Measurements from ENCODE around the gene HIVEP1.

Gene HIVEP1

GRCh38 chr6:11994875-11995461 lies 17.1 kb upstream of the HIVEP1 start:
- no peak for DNase-seq

- DNase-seq, result no peak
Measured at GRCh38 chr6:11996751-11997150, 15.4 kb upstream of the HIVEP1 start.

GRCh38 chr6:11999246-11999645 lies 12.9 kb upstream of the HIVEP1 start:
- no peak for DNase-seq

GRCh38 chr6:12000174-12000573 lies 11.9 kb upstream of the HIVEP1 start:
- no peak for DNase-seq

- DNase-seq, result no peak
Measured at GRCh38 chr6:12001004-12001705, 11.0 kb upstream of the HIVEP1 start.

- no peak for DNase-seq
Measured at GRCh38 chr6:12001706-12002435, 10.2 kb upstream of the HIVEP1 start.

GRCh38 chr6:12007473-12007872 lies 4.6 kb upstream of the HIVEP1 start:
- no peak for DNase-seq

GRCh38 chr6:12007887-12008286 lies 4.2 kb upstream of the HIVEP1 start:
- DNase-seq, result no peak

GRCh38 chr6:12008366-12009179 lies 3.5 kb upstream of the HIVEP1 start:
- peak; percentile 39 for DNase-seq

GRCh38 chr6:12009180-12009685 lies 2.9 kb upstream of the HIVEP1 start:
- DNase-seq, result no peak

GRCh38 chr6:12009876-12010634 lies 2.1 kb upstream of the HIVEP1 start:
- DNase-seq, result no peak

GRCh38 chr6:12010635-12011275 lies 1.4 kb upstream of the HIVEP1 start:
- DNase-seq, result peak; percentile 46

- peak; percentile 88 for DNase-seq
Measured at GRCh38 chr6:12011276-12012037, 655 bp upstream of the HIVEP1 start.

GRCh38 chr6:12012558-12013306 lies 620 bp downstream of the HIVEP1 start:
- DNase-seq, result peak; percentile 2

GRCh38 chr6:12013307-12013719 lies 1.2 kb downstream of the HIVEP1 start:
- DNase-seq, result no peak

GRCh38 chr6:12014027-12014872 lies 2.1 kb downstream of the HIVEP1 start:
- no peak for DNase-seq

- no peak for DNase-seq
Measured at GRCh38 chr6:12014873-12015149, 2.7 kb downstream of the HIVEP1 start.

- DNase-seq, result no peak
Measured at GRCh38 chr6:12017263-12017662, 5.2 kb downstream of the HIVEP1 start.

- no peak for DNase-seq
Measured at GRCh38 chr6:12017876-12018401, 5.8 kb downstream of the HIVEP1 start.

Measured in DMS153 (cell line).